ENCODE measurements around the gene GOLGA6L7.
"Not testable (repeated sequence)": the region's sequence is repeated elsewhere in the genome, so short reads cannot be mapped to it uniquely, and the experiment has no call there.

GOLGA6L7 gene

DNA sequence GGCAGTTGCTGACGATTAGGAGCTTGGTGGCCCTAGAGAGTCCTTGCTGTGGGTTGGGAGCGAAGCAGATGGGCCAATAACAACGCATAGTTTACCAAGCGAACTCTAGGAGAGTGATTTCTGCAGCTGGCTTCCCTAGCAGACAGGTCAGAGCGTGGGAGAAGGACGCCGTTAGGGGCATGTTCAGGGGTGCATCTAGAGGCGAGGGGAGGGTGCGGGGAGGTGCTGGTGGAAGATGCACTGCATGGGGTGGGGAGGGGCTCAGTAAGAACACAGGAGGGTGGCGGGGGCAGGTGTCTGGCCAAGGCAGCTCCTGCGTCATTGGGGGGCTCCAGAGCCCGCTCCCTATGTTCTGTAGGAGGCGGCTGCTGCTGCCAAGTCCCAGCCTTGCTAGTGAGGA is 46.2 kb upstream of the GOLGA6L7 start:
- Histone ChIP-seq H3K4me3 (ENCODE audit: severe bottlenecking) (no peak overlapping the region), H3K36me3 (ENCODE audit: low read depth) (no peaks in the 10 kb centered on the region), H3K27ac (ENCODE audit: poor library complexity, severe bottlenecking) (no peak overlapping the region), H3K27me3 (ENCODE audit: insufficient read depth, poor library complexity, severe bottlenecking) (no peaks in the 10 kb centered on the region), H3K9me3 (ENCODE audit: severe bottlenecking) (no peaks in the 10 kb centered on the region), H3K4me1 (ENCODE audit: insufficient read depth, poor library complexity, severe bottlenecking) (peaks cover 12% of the 10 kb centered on the region)
- TF ChIP-seq, protein P1, sequence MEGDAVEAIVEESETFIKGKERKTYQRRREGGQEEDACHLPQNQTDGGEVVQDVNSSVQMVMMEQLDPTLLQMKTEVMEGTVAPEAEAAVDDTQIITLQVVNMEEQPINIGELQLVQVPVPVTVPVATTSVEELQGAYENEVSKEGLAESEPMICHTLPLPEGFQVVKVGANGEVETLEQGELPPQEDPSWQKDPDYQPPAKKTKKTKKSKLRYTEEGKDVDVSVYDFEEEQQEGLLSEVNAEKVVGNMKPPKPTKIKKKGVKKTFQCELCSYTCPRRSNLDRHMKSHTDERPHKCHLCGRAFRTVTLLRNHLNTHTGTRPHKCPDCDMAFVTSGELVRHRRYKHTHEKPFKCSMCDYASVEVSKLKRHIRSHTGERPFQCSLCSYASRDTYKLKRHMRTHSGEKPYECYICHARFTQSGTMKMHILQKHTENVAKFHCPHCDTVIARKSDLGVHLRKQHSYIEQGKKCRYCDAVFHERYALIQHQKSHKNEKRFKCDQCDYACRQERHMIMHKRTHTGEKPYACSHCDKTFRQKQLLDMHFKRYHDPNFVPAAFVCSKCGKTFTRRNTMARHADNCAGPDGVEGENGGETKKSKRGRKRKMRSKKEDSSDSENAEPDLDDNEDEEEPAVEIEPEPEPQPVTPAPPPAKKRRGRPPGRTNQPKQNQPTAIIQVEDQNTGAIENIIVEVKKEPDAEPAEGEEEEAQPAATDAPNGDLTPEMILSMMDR (IDR thresholded peaks at IDR 0.05; ENCODE audit: poor library complexity, severe bottlenecking) = no peak
- DNase-seq (ENCODE audit: low spot score) = no peak
- ATAC-seq (ENCODE audit: low read depth) = no peak

- no peak overlapping the region for H3K27ac ChIP-seq (ENCODE audit: poor library complexity, severe bottlenecking)
- peaks cover 12% of the 10 kb centered on the region for H3K4me1 ChIP-seq (ENCODE audit: insufficient read depth, poor library complexity, severe bottlenecking)
- ATAC-seq (ENCODE audit: low read depth) (peak; percentile 14; the same call in 2 of the 3 replicates), DNase-seq (ENCODE audit: low spot score) (no peak)
- no peaks in the 10 kb centered on the region for H3K36me3 ChIP-seq (ENCODE audit: low read depth)
- TF ChIP-seq, protein P1 (IDR thresholded peaks at IDR 0.05; ENCODE audit: poor library complexity, severe bottlenecking) = no peak
- H3K27me3 ChIP-seq (ENCODE audit: insufficient read depth, poor library complexity, severe bottlenecking) = no peaks in the 10 kb centered on the region
- no peaks in the 10 kb centered on the region for H3K9me3 ChIP-seq (ENCODE audit: severe bottlenecking)
- H3K4me3 ChIP-seq (ENCODE audit: severe bottlenecking) = no peak overlapping the region
Observed at GRCh38 chr15:28892789-28893610, 44.6 kb upstream of the GOLGA6L7 start.

- Histone ChIP-seq H3K27ac (ENCODE audit: poor library complexity, severe bottlenecking) (no peak overlapping the region), H3K4me1 (ENCODE audit: insufficient read depth, poor library complexity, severe bottlenecking) (peaks cover 5% of the 10 kb centered on the region), H3K9me3 (ENCODE audit: severe bottlenecking) (no peaks in the 10 kb centered on the region), H3K27me3 (ENCODE audit: insufficient read depth, poor library complexity, severe bottlenecking) (no peaks in the 10 kb centered on the region), H3K4me3 (ENCODE audit: severe bottlenecking) (no peak overlapping the region), H3K36me3 (ENCODE audit: low read depth) (no peaks in the 10 kb centered on the region)
- TF ChIP-seq, protein P1 (IDR thresholded peaks at IDR 0.05; ENCODE audit: poor library complexity, severe bottlenecking) = no peak
- ATAC-seq (ENCODE audit: low read depth) = no peak
- no peak for DNase-seq (ENCODE audit: low spot score)
Observed at GRCh38 chr15:28891588-28891987, 43.1 kb upstream of the GOLGA6L7 start.

GRCh38 chr15:28890711-28891495 is 42.5 kb upstream of the GOLGA6L7 start:
- no peak for ATAC-seq (ENCODE audit: low read depth)
- no peaks in the 10 kb centered on the region for H3K36me3 ChIP-seq (ENCODE audit: low read depth)
- no peak overlapping the region for H3K4me3 ChIP-seq (ENCODE audit: severe bottlenecking)
- no peaks in the 10 kb centered on the region for H3K9me3 ChIP-seq (ENCODE audit: severe bottlenecking)
- peaks cover 5% of the 10 kb centered on the region for H3K4me1 ChIP-seq (ENCODE audit: insufficient read depth, poor library complexity, severe bottlenecking)
- H3K27ac ChIP-seq (ENCODE audit: poor library complexity, severe bottlenecking) = no peak overlapping the region
- TF ChIP-seq, protein P1 (IDR thresholded peaks at IDR 0.05; ENCODE audit: poor library complexity, severe bottlenecking) = no peak
- H3K27me3 ChIP-seq (ENCODE audit: insufficient read depth, poor library complexity, severe bottlenecking) = no peaks in the 10 kb centered on the region
- DNase-seq (ENCODE audit: low spot score) = no peak

GRCh38 chr15:28890291-28890690 is 41.8 kb upstream of the GOLGA6L7 start:
- not testable (repeated sequence) for DNase-seq (ENCODE audit: low spot score); ATAC-seq (ENCODE audit: low read depth); H3K27ac ChIP-seq (ENCODE audit: poor library complexity, severe bottlenecking); H3K27me3 ChIP-seq (ENCODE audit: insufficient read depth, poor library complexity, severe bottlenecking); H3K4me1 ChIP-seq (ENCODE audit: insufficient read depth, poor library complexity, severe bottlenecking); H3K36me3 ChIP-seq (ENCODE audit: low read depth); H3K4me3 ChIP-seq (ENCODE audit: severe bottlenecking); H3K9me3 ChIP-seq (ENCODE audit: severe bottlenecking)

GRCh38 chr15:28889871-28890270 is 41.4 kb upstream of the GOLGA6L7 start:
- H3K27me3 ChIP-seq (ENCODE audit: insufficient read depth, poor library complexity, severe bottlenecking); H3K4me1 ChIP-seq (ENCODE audit: insufficient read depth, poor library complexity, severe bottlenecking); H3K27ac ChIP-seq (ENCODE audit: poor library complexity, severe bottlenecking); H3K9me3 ChIP-seq (ENCODE audit: severe bottlenecking); DNase-seq (ENCODE audit: low spot score); ATAC-seq (ENCODE audit: low read depth); H3K4me3 ChIP-seq (ENCODE audit: severe bottlenecking); H3K36me3 ChIP-seq (ENCODE audit: low read depth): not testable (repeated sequence)

All from RWPE2 (cell line).